ENCODE measurements around the gene POLR2E. TPM values are rescaled to one million over a fixed set of nuclear protein-coding genes. Genes with fewer than 3 reads are reported as not detected.

The POLR2E gene
- polyA plus RNA-seq, 1 experiment: 292 TPM

DNA sequence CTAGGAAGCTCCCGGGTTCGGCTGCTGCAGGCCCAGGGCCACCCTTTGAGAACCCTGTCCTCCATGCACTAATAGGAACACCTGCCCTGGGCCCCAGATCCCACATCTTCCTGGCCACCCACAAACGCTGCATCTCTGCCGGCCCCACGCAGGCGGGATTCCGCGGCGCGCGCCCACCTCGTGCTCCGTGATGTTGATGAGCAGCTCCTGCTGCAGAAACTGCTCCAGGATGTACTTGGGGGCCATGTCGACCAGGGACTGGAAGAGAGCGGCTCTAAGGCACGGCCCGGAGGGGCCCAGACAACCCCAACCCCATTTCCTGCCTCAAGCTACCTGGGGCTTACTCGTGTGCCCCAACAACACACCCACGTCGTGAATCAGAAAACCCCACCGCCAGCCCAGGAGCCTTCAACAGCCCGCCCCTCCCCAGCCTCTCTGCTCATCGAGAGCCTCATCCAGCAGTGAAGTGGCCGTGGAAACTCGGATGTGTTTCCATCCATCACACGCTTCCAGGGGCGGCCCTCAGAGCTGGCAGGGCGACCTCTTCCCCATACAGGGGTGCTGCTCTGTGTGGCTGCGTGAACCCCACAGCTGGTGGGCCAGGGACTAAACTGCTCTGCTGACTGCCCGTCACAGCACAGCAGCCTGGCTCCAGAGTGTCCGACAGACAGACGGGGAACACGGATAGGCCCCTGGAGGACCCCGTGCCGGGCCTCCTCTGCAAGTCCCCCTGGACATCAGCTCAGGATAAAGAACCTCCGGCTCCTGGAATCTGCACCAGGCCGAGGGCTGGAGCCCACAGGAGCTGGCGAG is 4.2 kb downstream of the POLR2E start:
- Histone ChIP-seq H3K27me3 (ENCODE audit: control insufficient read depth, insufficient read depth, low read length) (no peaks in the 10 kb centered on the region), H3K4me3 (ENCODE audit: low read depth, low read length) (no peak overlapping the region), H3K36me3 (ENCODE audit: control insufficient read depth, insufficient read depth, low read length) (peaks cover 34% of the 10 kb centered on the region)
- ChIA-PET CTCF (interaction anchor here (1.3 kb wide), 1 partner anchor 22 kb away, joined by 3 read pairs; no protein-coding TSS in a partner anchor), POLR2A (no interaction called here)
- DNase-seq (ENCODE audit: low read depth): no peak
- TF ChIP-seq, protein P1, sequence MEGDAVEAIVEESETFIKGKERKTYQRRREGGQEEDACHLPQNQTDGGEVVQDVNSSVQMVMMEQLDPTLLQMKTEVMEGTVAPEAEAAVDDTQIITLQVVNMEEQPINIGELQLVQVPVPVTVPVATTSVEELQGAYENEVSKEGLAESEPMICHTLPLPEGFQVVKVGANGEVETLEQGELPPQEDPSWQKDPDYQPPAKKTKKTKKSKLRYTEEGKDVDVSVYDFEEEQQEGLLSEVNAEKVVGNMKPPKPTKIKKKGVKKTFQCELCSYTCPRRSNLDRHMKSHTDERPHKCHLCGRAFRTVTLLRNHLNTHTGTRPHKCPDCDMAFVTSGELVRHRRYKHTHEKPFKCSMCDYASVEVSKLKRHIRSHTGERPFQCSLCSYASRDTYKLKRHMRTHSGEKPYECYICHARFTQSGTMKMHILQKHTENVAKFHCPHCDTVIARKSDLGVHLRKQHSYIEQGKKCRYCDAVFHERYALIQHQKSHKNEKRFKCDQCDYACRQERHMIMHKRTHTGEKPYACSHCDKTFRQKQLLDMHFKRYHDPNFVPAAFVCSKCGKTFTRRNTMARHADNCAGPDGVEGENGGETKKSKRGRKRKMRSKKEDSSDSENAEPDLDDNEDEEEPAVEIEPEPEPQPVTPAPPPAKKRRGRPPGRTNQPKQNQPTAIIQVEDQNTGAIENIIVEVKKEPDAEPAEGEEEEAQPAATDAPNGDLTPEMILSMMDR (IDR thresholded peaks at IDR 0.05; ENCODE audit: insufficient read depth, low read depth, low read length): no peak

DNA sequence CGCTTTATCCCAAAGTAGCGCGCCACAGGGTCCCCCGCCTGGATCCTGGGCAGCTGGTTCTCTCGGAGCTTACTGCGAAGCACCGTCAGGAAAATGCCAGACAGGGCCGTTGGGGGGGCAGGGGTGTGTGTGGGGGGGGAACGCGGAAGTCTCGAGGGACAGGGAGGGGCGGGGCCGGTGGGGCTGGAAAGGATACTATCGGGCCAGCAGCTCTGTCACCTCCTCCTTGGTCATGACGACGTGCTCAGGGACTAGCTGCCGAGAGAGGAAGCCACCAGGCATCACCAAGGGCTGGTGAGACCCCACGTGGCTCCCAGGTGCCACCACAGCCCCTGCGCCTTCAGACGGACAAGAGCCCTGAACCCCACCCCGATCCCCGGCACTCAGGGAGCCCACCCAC is 5.3 kb downstream of the POLR2E start:
- H3K27me3 ChIP-seq (ENCODE audit: control insufficient read depth, insufficient read depth, low read length): no peaks in the 10 kb centered on the region
- H3K36me3 ChIP-seq (ENCODE audit: control insufficient read depth, insufficient read depth, low read length): peaks cover 34% of the 10 kb centered on the region
- no peak overlapping the region for H3K4me3 ChIP-seq (ENCODE audit: low read depth, low read length)
- ChIA-PET CTCF (interaction anchor here (1.1 to 1.3 kb wide), 2 partner anchors 11 to 23 kb away, joined by 3 read pairs; no protein-coding TSS in a partner anchor), POLR2A (interaction anchor here (0.5 to 0.7 kb wide), 2 partner anchors 12 to 179 kb away, joined by 3 to 5 read pairs; no protein-coding TSS in a partner anchor)
- no peak for DNase-seq (ENCODE audit: low read depth)
- TF ChIP-seq, protein P1 (IDR thresholded peaks at IDR 0.05; ENCODE audit: insufficient read depth, low read depth, low read length): no peak

DNA sequence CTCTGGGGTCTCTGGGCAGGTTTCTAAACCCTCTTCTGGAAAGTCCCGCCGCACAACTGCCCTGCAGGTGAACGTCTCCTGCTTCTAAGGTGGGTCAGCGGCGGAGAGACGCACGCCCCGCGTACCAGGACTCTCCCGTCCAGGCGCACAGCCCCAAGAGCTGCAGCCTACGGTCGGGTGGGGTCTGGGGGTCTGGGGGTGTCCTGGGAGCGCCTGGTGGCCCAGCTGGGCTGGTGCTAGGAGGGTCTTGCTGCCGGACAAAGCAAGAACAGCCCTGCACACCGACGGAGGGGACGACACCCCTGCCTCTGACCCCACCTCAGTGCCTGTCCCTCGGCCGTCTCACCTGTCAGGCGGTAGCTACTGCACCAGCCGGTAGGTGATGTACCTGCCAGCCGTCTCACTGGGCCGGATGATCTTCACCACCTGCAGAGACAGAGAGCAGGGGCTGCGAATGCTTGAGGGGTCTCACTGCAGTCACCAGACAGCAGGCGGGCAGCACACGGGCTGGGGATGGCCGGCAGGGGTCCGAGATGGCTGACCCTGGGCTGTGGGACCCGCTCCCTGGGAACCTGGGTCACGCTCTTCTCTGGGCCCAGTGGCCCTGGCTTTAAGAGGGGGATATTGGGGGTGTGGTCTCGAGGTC is 5.9 kb downstream of the POLR2E start:
- Histone ChIP-seq H3K27me3 (ENCODE audit: control insufficient read depth, insufficient read depth, low read length) (no peaks in the 10 kb centered on the region), H3K36me3 (ENCODE audit: control insufficient read depth, insufficient read depth, low read length) (peaks cover 34% of the 10 kb centered on the region), H3K4me3 (ENCODE audit: low read depth, low read length) (no peak overlapping the region)
- TF ChIP-seq, protein P1 (IDR thresholded peaks at IDR 0.05; ENCODE audit: insufficient read depth, low read depth, low read length): no peak
- POLR2A ChIA-PET: interaction anchor here (0.7 kb wide), 1 partner anchor 180 kb away, joined by 3 read pairs; no protein-coding TSS in a partner anchor
- DNase-seq (ENCODE audit: low read depth): no peak
- CTCF ChIA-PET: interaction anchor here (1.1 to 1.3 kb wide), 2 partner anchors 12 to 25 kb away, joined by 3 to 4 read pairs; no protein-coding TSS in a partner anchor

GRCh38 chr19:1088416-1089010 is 6.7 kb downstream of the POLR2E start:
- TF ChIP-seq, protein P1 (IDR thresholded peaks at IDR 0.05; ENCODE audit: insufficient read depth, low read depth, low read length): no peak
- ChIA-PET CTCF (interaction anchor here (1.3 kb wide), 1 partner anchor 24 kb away, joined by 4 read pairs; no protein-coding TSS in a partner anchor), POLR2A (interaction anchor here (0.5 kb wide), 1 partner anchor 11 kb away, joined by 5 read pairs; no protein-coding TSS in a partner anchor)
- no peak for DNase-seq (ENCODE audit: low read depth)
- Histone ChIP-seq H3K4me3 (ENCODE audit: low read depth, low read length) (no peak overlapping the region), H3K27me3 (ENCODE audit: control insufficient read depth, insufficient read depth, low read length) (no peaks in the 10 kb centered on the region), H3K36me3 (ENCODE audit: control insufficient read depth, insufficient read depth, low read length) (peaks cover 32% of the 10 kb centered on the region)
